Hepatocyte (in vitro differentiated cells): ENCODE data around the gene NKX1-1. TPM values are rescaled to one million over a fixed set of nuclear protein-coding genes. Genes with fewer than 3 reads are reported as not detected.

Source experiments
- DNase-seq: peaks from one replicate; pipeline ENCODE4 v3.0.0-alpha.2; 2016; ENCODE audit warnings: low spot score
- H2AFZ ChIP-seq: fragments of 200-600 bp; sonication (generic); 2 replicates; pipeline ENCODE4 v1.6.0; 2016; ENCODE audit warnings: antibody characterized with exemption, mild to moderate bottlenecking
- H3K27ac ChIP-seq: fragments of 200-600 bp; sonication (generic); 2 replicates; pipeline ENCODE4 v1.5.1; 2016; ENCODE audit warnings: mild to moderate bottlenecking
- H3K27me3 ChIP-seq: fragments of 200-600 bp; sonication (generic); 2 replicates; pipeline ENCODE4 v1.6.1; 2016
- H3K36me3 ChIP-seq: fragments of 200-600 bp; sonication (generic); replicated peaks from 2 replicates; pipeline ENCODE4 v1.5.1; 2016; ENCODE audit warnings: low read depth; ENCODE audit not compliant: insufficient read depth
- H3K4me1 ChIP-seq: fragments of 200-600 bp; sonication (generic); 2 replicates; pipeline ENCODE4 v1.5.1; 2016; ENCODE audit warnings: mild to moderate bottlenecking, moderate library complexity; ENCODE audit not compliant: insufficient read depth
- H3K4me2 ChIP-seq: fragments of 200-600 bp; sonication (generic); 2 replicates; pipeline ENCODE4 v1.6.0; 2016
- H3K4me3 ChIP-seq: fragments of 200-600 bp; sonication (generic); 2 replicates; pipeline ENCODE4 v1.5.1; 2016; ENCODE audit warnings: mild to moderate bottlenecking
- H3K79me2 ChIP-seq: fragments of 200-600 bp; sonication (generic); 2 replicates; pipeline ENCODE4 v1.6.0; 2017; ENCODE audit warnings: mild to moderate bottlenecking
- H3K9me2 ChIP-seq: fragments of 200-600 bp; sonication (generic); replicated peaks from 2 replicates; pipeline ENCODE4 v1.6.0; 2017; ENCODE audit warnings: mild to moderate bottlenecking; ENCODE audit not compliant: insufficient read depth
- H3K9me3 ChIP-seq: fragments of 200-600 bp; sonication (generic); 2 replicates; pipeline ENCODE4 v1.5.1; 2016; ENCODE audit warnings: low read depth, mild to moderate bottlenecking
- H4K20me1 ChIP-seq: fragments of 200-600 bp; sonication (generic); 2 replicates; pipeline ENCODE4 v1.6.0; 2016; ENCODE audit warnings: mild to moderate bottlenecking; ENCODE audit not compliant: insufficient read depth, poor library complexity, severe bottlenecking
- EZH2 ChIP-seq: fragments of 200-600 bp; sonication (generic); IDR thresholded peaks from 2 replicates; pipeline ENCODE4 v1.6.1; 2016; ENCODE audit warnings: antibody characterized with exemption, mild to moderate bottlenecking, borderline replicate concordance
- EZH2phosphoT487 ChIP-seq: fragments of 200-600 bp; sonication (generic); IDR thresholded peaks from one replicate; pipeline ENCODE4 v1.6.1; 2018; ENCODE audit warnings: antibody characterized with exemption, mild to moderate bottlenecking, low read depth, moderate library complexity; ENCODE audit not compliant: unreplicated experiment, severe bottlenecking
- WGBS: methylation state at CpG from one replicate; pipeline ENCODE4 v1.1.6; 2016; ENCODE audit warnings: low lambda C conversion rate; ENCODE audit errors: missing lambda C conversion rate; 5-methylcytosine and 5-hydroxymethylcytosine counted together
- polyA plus RNA-seq: library from polyadenylated mRNA; unstranded; fragments of >200 nt; fragmentation: Nextera tagmentation; extraction: Ambion mirVana; gene quantifications from 2 replicates; pipeline ENCODE4 v1.2.1, GENCODE V29; 2016
- total RNA-seq: library from RNA; depleted of rRNA; stranded (reverse); fragments of >200 nt; gene quantifications from 2 replicates; pipeline ENCODE4 v1.2.3, GENCODE V29; 2014
- TF ChIP-seq, protein P1 (sequence below): fragments of 200-600 bp; sonication (generic); IDR thresholded peaks from 2 replicates; pipeline ENCODE4 v1.5.1; 2016; ENCODE audit warnings: antibody characterized with exemption, mild to moderate bottlenecking; ENCODE audit not compliant: poor library complexity

Gene NKX1-1
- total and polyA plus RNA-seq, 2 experiments from 2014 or later, result not detected

GRCh38 chr4:1379351-1379781 is 26.9 kb downstream of the NKX1-1 start:
- H3K27me3 ChIP-seq, result no peaks in the 10 kb centered on the region
- H3K4me1 ChIP-seq, result no peaks in the 10 kb centered on the region
- H3K27ac ChIP-seq, result no peak overlapping the region
- H2AFZ ChIP-seq, result no peak overlapping the region
- no peaks in the 10 kb centered on the region for H3K79me2 ChIP-seq
- H3K9me2 ChIP-seq, result no peaks in the 10 kb centered on the region
- WGBS, result 95% methylated on average over 26 of the region's 27 CpGs
- TF ChIP-seq, protein P1, sequence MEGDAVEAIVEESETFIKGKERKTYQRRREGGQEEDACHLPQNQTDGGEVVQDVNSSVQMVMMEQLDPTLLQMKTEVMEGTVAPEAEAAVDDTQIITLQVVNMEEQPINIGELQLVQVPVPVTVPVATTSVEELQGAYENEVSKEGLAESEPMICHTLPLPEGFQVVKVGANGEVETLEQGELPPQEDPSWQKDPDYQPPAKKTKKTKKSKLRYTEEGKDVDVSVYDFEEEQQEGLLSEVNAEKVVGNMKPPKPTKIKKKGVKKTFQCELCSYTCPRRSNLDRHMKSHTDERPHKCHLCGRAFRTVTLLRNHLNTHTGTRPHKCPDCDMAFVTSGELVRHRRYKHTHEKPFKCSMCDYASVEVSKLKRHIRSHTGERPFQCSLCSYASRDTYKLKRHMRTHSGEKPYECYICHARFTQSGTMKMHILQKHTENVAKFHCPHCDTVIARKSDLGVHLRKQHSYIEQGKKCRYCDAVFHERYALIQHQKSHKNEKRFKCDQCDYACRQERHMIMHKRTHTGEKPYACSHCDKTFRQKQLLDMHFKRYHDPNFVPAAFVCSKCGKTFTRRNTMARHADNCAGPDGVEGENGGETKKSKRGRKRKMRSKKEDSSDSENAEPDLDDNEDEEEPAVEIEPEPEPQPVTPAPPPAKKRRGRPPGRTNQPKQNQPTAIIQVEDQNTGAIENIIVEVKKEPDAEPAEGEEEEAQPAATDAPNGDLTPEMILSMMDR, result no peak
- TF ChIP-seq EZH2phosphoT487 (no peak), EZH2 (no peak)
- no peak for DNase-seq
- H3K4me3 ChIP-seq, result no peak overlapping the region
- H3K4me2 ChIP-seq, result no peak overlapping the region
- H3K9me3 ChIP-seq, result no peaks in the 10 kb centered on the region
- no peaks in the 10 kb centered on the region for H4K20me1 ChIP-seq
- no peaks in the 10 kb centered on the region for H3K36me3 ChIP-seq

DNA sequence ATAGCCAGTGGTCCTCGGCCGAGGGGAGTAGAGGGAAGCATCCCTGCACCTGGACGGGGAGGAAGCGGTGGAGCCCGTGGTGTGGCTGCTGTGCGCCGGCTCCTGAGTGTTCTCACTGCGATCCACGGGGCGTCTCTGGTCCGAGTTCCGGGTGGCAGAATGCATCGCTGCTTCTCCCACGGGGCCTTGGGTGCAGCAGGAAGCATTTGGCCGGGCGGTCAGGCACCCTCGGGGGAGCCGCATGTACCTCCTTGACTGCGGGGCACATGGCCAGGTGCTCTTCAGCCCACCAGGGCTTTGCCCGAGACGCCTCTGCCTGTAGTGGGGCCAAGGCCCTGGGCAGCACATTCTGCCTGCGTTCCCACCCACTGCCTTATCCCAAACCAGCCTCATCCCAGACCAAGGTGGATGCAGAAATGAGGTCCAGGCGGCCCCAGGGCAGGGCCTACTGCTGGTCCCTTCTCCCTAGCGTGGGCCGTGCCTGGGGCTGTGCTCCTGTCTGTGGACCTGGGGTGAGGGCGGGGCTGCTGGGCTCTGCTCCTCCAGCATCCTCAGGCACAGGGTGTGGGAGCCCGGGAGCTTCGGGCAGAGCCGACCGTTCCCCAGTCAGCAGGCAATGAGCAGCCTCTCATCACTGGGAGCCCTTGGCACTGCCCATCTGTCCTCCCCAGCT is 27.5 kb downstream of the NKX1-1 start:
- WGBS, result 95% methylated on average over 27 of the region's 30 CpGs
- no peaks in the 10 kb centered on the region for H3K4me1 ChIP-seq
- H3K4me3 ChIP-seq, result no peak overlapping the region
- H3K27me3 ChIP-seq, result no peaks in the 10 kb centered on the region
- TF ChIP-seq EZH2phosphoT487 (no peak), EZH2 (no peak)
- TF ChIP-seq, protein P1, result no peak
- no peak overlapping the region for H3K27ac ChIP-seq
- DNase-seq, result no peak
- no peak overlapping the region for H3K4me2 ChIP-seq
- H3K79me2 ChIP-seq, result no peaks in the 10 kb centered on the region
- H3K9me2 ChIP-seq, result no peaks in the 10 kb centered on the region
- no peaks in the 10 kb centered on the region for H3K9me3 ChIP-seq
- H4K20me1 ChIP-seq, result no peaks in the 10 kb centered on the region
- H2AFZ ChIP-seq, result no peak overlapping the region
- no peaks in the 10 kb centered on the region for H3K36me3 ChIP-seq

DNA sequence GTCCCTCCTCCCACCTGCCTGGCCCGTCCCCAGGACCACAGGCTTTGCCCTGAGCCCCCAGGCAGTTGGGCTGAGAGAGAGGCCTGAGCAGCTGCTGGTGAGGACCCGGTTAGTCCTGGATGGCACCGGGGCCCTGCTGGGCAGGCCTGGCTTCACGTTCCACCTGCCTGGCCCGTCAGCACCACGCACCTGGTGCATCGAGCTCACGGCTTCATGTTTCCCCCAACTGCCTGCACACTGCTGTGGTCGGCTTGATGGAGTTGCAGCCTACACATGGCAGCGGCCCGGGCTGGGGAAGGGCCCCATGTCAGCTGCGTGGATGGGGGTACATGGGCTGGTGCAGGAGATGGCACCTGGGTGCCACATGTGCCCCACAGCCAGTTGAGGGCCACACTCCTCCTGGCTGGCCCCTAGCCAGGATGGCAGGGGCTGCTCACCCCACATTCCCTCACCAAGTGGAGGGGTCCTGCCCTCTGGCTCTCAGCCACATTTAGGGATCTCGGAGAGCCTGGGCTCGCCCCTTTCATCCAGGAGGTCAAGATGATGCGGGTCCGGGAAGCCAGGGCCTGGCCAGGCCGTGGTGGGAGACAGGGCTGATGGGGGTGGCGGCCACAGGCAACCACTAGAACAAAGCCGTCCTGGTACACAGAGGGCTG is 28.5 kb downstream of the NKX1-1 start:
- no peaks in the 10 kb centered on the region for H3K36me3 ChIP-seq
- H3K4me2 ChIP-seq, result no peak overlapping the region
- no peak overlapping the region for H3K27ac ChIP-seq
- H2AFZ ChIP-seq, result no peak overlapping the region
- H3K79me2 ChIP-seq, result no peaks in the 10 kb centered on the region
- no peaks in the 10 kb centered on the region for H3K9me3 ChIP-seq
- no peak for DNase-seq
- no peak overlapping the region for H3K4me3 ChIP-seq
- 92% methylated on average over 19 of the region's 19 CpGs for WGBS
- H4K20me1 ChIP-seq, result no peaks in the 10 kb centered on the region
- H3K27me3 ChIP-seq, result no peaks in the 10 kb centered on the region
- TF ChIP-seq, protein P1, result no peak
- no peak for TF ChIP-seq EZH2phosphoT487
- TF ChIP-seq EZH2, result no peak
- no peaks in the 10 kb centered on the region for H3K9me2 ChIP-seq
- no peaks in the 10 kb centered on the region for H3K4me1 ChIP-seq
